ENCODE data around the gene DHCR24.
"Not testable (repeated sequence)": the region's sequence is repeated elsewhere in the genome, so short reads cannot be mapped to it uniquely, and the experiment has no call there.

DHCR24 gene

DNA sequence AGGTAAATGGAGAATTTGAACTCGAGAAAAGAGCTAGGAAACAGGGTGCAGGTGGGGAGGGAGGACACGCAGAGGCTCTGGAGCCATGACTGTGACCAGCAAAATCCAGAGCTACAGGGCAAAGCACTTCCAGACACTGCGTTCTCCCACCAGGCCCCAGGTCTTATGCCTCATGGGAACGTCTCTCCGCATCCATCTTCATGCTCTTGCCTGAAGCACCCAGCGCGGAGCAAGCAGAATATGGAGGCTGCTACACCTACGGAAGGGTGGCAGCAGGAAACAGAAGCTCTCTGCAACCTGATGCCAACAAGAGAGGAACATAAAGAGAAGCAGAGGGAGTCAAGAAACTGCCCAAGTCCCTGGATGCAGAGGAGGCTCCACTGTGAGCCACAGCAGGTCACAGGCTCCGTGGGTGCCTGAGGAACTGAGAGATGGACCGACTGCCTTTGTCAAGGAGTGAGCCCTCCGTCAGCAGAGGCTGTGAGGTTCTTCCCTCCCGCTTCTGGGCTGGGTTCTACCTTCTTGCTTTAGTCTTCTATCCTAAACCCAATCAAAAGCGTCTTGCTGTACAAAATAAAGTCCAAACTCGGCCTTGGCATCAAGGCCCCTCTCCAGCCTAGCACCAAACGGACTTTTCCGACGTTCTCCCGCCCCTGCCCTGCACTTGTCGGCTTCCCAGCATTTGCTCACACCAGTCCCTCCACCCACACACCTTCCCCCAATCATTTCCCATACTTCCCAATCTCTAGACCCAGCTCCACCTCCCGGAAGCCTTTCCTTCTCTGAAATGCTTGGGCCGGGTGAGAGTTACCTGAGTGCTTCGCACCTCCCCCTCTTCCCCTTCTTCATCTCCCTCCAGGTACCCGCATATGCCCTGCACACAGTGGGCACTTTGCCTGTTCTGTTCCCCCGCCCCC lies 930 bp downstream of the DHCR24 start:
- H3K27ac ChIP-seq (ENCODE audit: low read depth, low read length) = peak overlapping the region; percentile 87; the same call in 1 of the 2 replicates

DNA sequence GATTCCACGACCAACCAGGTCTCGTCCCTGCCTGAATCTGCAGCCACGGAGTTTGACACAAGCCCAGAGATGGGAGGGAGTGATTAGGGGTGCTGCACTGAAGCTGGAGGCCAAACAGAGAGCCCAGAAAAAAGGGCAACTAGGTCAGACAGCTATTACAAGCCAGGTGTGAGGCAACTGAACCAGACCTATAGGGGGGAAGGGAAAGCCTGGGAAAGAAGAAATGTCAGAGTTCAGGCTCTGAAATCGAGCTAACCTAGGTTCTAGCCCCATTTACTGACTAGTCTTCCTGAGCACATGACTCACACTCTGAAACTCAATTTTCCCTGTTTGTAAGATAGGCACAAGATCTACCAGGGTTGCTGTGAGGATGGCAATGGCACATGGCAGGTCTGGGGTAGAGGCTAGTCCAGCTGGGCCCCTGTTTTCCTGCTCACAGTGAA lies 1.7 kb downstream of the DHCR24 start:
- peaks cover 57% of the 10 kb centered on the region for H3K36me3 ChIP-seq (ENCODE audit: control insufficient read depth, insufficient read depth, low read length)
- no peak overlapping the region for H3K27ac ChIP-seq (ENCODE audit: low read depth, low read length)
- no peaks in the 10 kb centered on the region for H3K9me3 ChIP-seq (ENCODE audit: control insufficient read depth, insufficient read depth, low read depth, low read length)
- peak overlapping the region; percentile 99 for H3K9ac ChIP-seq (ENCODE audit: low read length)
- H3K27me3 ChIP-seq (ENCODE audit: control insufficient read depth, insufficient read depth, low read length) = no peaks in the 10 kb centered on the region
- H3K4me1 ChIP-seq (ENCODE audit: control insufficient read depth, insufficient read depth, low read length) = peaks cover 34% of the 10 kb centered on the region
- peak overlapping the region; percentile 97 for H3K4me3 ChIP-seq (ENCODE audit: low read depth, low read length)

More for the DNA sequence above, 930 bp downstream of the DHCR24 start:
- H3K36me3 ChIP-seq (ENCODE audit: control insufficient read depth, insufficient read depth, low read length) = peaks cover 50% of the 10 kb centered on the region
- no peaks in the 10 kb centered on the region for H3K9me3 ChIP-seq (ENCODE audit: control insufficient read depth, insufficient read depth, low read depth, low read length)
- H3K9ac ChIP-seq (ENCODE audit: low read length) = peak overlapping the region; percentile 99
- peaks cover 34% of the 10 kb centered on the region for H3K4me1 ChIP-seq (ENCODE audit: control insufficient read depth, insufficient read depth, low read length)
- peak overlapping the region; percentile 97 for H3K4me3 ChIP-seq (ENCODE audit: low read depth, low read length)
- H3K27me3 ChIP-seq (ENCODE audit: control insufficient read depth, insufficient read depth, low read length) = no peaks in the 10 kb centered on the region

DNA sequence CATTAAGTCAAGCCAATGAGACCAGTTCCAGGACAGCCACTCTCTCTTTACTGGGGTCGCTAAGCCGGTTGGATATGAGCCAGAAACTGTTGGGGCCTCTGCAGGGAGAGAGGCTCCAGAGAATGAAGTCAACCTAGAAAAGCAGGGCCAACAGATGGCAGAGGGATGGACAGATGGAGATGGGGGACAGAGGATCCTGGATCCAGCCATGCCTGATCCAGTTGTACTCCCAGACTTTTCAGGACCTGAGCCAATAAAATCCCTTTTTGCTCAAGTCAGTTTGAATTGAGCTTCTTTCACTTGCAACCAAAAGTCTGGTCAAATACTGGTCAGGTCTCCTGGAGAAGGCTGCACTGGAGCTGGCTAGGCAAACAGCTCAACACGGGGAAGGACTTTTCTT lies 2.2 kb downstream of the DHCR24 start:
- no peak overlapping the region for H3K27ac ChIP-seq (ENCODE audit: low read depth, low read length)
- H3K9me3 ChIP-seq (ENCODE audit: control insufficient read depth, insufficient read depth, low read depth, low read length) = no peaks in the 10 kb centered on the region
- no peaks in the 10 kb centered on the region for H3K27me3 ChIP-seq (ENCODE audit: control insufficient read depth, insufficient read depth, low read length)
- peaks cover 62% of the 10 kb centered on the region for H3K36me3 ChIP-seq (ENCODE audit: control insufficient read depth, insufficient read depth, low read length)
- H3K9ac ChIP-seq (ENCODE audit: low read length) = peak overlapping the region; percentile 99
- H3K4me1 ChIP-seq (ENCODE audit: control insufficient read depth, insufficient read depth, low read length) = peaks cover 34% of the 10 kb centered on the region
- peak overlapping the region; percentile 97; the same call in 1 of the 2 replicates for H3K4me3 ChIP-seq (ENCODE audit: low read depth, low read length)

DNA sequence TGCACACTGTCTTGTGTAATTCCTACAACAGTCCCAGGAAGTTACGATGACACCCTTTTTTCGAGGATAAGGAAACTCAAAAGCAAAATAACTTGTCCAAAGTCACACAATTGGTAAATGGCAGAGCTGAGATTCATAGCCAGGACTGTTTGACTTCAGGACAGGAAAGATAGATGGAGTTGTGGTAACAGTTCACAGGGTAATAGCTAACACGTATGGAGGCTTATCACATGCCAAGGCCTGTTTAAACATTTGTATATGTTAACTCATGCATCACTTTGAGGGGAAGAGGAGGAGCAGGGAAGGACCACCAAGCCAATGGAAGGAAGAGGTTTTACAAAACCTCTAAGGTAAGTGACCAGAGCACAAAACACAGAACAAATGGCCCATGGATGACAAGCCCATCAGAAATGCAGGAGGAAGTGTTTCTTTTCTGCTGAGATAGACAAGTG lies 2.8 kb downstream of the DHCR24 start:
- Histone ChIP-seq H3K27ac (ENCODE audit: low read depth, low read length) (no peak overlapping the region), H3K9me3 (ENCODE audit: control insufficient read depth, insufficient read depth, low read depth, low read length) (no peaks in the 10 kb centered on the region), H3K36me3 (ENCODE audit: control insufficient read depth, insufficient read depth, low read length) (peaks cover 68% of the 10 kb centered on the region), H3K4me1 (ENCODE audit: control insufficient read depth, insufficient read depth, low read length) (peaks cover 34% of the 10 kb centered on the region), H3K4me3 (ENCODE audit: low read depth, low read length) (peak overlapping the region; percentile 97; the same call in 1 of the 2 replicates), H3K27me3 (ENCODE audit: control insufficient read depth, insufficient read depth, low read length) (no peaks in the 10 kb centered on the region), H3K9ac (ENCODE audit: low read length) (no peak overlapping the region)

DNA sequence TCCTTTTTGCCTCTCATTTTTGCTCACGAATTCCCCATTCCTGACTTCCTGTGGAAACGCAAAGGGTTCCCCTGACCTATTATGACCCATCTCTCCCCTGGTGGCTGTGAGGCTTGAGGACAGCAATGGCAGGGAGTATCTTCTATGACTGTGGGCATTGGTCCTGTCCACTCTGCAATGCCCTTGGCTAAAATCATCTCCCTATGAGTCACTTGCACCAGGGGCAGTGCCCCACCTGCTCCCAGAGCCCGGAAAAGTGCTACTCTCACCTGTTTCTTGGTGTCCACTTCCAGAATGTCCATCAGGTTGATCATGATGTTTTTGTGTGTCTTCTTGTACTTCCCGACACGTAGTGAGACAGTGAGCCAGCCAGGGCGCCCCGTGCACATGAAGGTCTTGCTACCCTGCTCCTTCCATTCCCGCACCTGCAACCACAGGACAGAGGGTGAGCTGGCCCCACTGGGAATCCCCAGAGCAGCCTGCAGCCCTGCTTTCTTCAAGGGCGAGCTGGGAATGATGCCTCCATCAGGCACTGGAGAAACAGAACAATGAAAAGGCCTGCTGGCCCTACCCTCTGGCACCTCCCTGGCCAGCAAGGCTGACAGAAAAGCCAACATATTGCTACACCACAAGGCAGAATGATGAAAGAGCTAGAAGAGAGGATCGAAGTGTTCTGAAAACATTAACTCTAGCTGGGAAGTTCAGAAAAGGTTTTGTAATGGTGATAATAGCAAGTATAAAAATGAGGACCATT lies 3.5 kb downstream of the DHCR24 start:
- Histone ChIP-seq H3K9ac (ENCODE audit: low read length) (peak overlapping the region; percentile 23), H3K27ac (ENCODE audit: low read depth, low read length) (no peak overlapping the region), H3K4me1 (ENCODE audit: control insufficient read depth, insufficient read depth, low read length) (peaks cover 34% of the 10 kb centered on the region), H3K9me3 (ENCODE audit: control insufficient read depth, insufficient read depth, low read depth, low read length) (no peaks in the 10 kb centered on the region), H3K27me3 (ENCODE audit: control insufficient read depth, insufficient read depth, low read length) (no peaks in the 10 kb centered on the region), H3K4me3 (ENCODE audit: low read depth, low read length) (peak overlapping the region; percentile 97; the same call in 1 of the 2 replicates), H3K36me3 (ENCODE audit: control insufficient read depth, insufficient read depth, low read length) (peaks cover 73% of the 10 kb centered on the region)

DNA sequence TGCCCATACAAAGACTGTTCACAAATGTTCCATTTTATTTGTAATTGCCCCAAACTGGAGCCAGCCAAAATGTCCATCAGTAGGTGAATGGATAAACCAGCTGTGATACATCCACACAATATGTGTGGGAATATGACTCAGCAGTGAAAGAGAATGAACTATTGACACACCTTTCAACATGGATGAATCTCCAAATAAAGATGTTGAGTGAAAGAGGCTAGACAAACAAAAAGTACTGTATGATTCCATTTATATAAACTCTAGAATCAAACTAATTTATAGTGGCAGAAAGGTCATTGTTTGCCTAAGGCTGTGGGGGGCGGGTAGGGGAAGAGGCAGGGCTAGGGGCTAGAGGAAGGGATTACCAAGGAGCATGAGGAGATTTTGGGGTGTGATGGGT lies 4.5 kb downstream of the DHCR24 start:
- Histone ChIP-seq H3K27me3 (ENCODE audit: control insufficient read depth, insufficient read depth, low read length) (no peaks in the 10 kb centered on the region), H3K27ac (ENCODE audit: low read depth, low read length) (no peak overlapping the region), H3K36me3 (ENCODE audit: control insufficient read depth, insufficient read depth, low read length) (peaks cover 80% of the 10 kb centered on the region), H3K9ac (ENCODE audit: low read length) (no peak overlapping the region), H3K9me3 (ENCODE audit: control insufficient read depth, insufficient read depth, low read depth, low read length) (no peaks in the 10 kb centered on the region), H3K4me3 (ENCODE audit: low read depth, low read length) (no peak overlapping the region; the same call in 1 of the 2 replicates), H3K4me1 (ENCODE audit: control insufficient read depth, insufficient read depth, low read length) (peaks cover 24% of the 10 kb centered on the region)

- not testable (repeated sequence) for H3K27ac ChIP-seq (ENCODE audit: low read depth, low read length); H3K4me3 ChIP-seq (ENCODE audit: low read depth, low read length); H3K9me3 ChIP-seq (ENCODE audit: control insufficient read depth, insufficient read depth, low read depth, low read length); H3K9ac ChIP-seq (ENCODE audit: low read length); H3K27me3 ChIP-seq (ENCODE audit: control insufficient read depth, insufficient read depth, low read length)
- Histone ChIP-seq H3K4me1 (ENCODE audit: control insufficient read depth, insufficient read depth, low read length) (peaks cover 26% of the 10 kb centered on the region), H3K36me3 (ENCODE audit: control insufficient read depth, insufficient read depth, low read length) (peaks cover 89% of the 10 kb centered on the region)
Measured at GRCh38 chr1:54881604-54882003, 5.4 kb downstream of the DHCR24 start.

DNA sequence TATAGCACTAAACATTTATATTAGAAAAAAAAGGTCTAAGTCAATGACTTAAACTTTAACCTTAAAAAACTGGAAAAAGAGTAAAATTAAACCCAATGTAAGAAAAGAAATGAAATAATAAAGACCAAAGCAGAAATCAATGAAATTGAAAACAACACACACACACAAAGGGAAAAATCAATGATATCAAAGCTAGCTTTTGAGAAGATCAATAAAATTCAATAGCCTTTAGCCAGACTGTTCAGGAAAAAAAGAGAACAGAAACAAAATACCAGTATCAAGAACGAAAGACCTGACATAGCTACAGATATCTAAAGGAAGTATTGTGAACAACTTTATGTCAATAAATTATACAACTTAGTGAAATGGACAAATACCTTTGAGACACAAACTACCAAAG lies 7.1 kb downstream of the DHCR24 start:
- H3K27ac ChIP-seq (ENCODE audit: low read depth, low read length) = no peak overlapping the region
- peaks cover 93% of the 10 kb centered on the region for H3K36me3 ChIP-seq (ENCODE audit: control insufficient read depth, insufficient read depth, low read length)
- no peaks in the 10 kb centered on the region for H3K9me3 ChIP-seq (ENCODE audit: control insufficient read depth, insufficient read depth, low read depth, low read length)
- no peak overlapping the region for H3K4me3 ChIP-seq (ENCODE audit: low read depth, low read length)
- H3K9ac ChIP-seq (ENCODE audit: low read length) = no peak overlapping the region
- no peaks in the 10 kb centered on the region for H3K27me3 ChIP-seq (ENCODE audit: control insufficient read depth, insufficient read depth, low read length)
- H3K4me1 ChIP-seq (ENCODE audit: control insufficient read depth, insufficient read depth, low read length) = peaks cover 16% of the 10 kb centered on the region

DNA sequence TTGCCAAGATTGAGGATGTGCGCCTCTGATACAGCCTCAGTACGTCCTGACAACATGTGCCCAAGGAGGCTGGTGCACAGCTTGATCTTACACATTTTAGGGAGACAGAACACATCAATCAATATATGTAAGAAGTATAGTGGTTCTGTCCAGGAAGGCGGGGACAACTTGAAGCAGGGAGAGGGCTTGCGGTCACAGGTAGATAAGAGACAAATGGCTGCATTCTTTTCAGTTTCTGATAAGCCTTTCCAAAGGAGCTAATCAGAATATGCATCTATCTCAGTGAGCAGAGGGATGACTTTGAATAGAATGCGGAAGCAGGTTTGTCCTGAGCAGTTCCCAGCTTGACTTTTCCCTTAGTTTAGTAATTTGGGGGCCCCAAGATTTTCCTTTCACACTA lies 10.2 kb downstream of the DHCR24 start:
- Histone ChIP-seq H3K4me1 (ENCODE audit: control insufficient read depth, insufficient read depth, low read length) (peaks cover 4% of the 10 kb centered on the region), H3K36me3 (ENCODE audit: control insufficient read depth, insufficient read depth, low read length) (peaks cover 93% of the 10 kb centered on the region), H3K27me3 (ENCODE audit: control insufficient read depth, insufficient read depth, low read length) (no peaks in the 10 kb centered on the region), H3K27ac (ENCODE audit: low read depth, low read length) (no peak overlapping the region), H3K4me3 (ENCODE audit: low read depth, low read length) (no peak overlapping the region), H3K9me3 (ENCODE audit: control insufficient read depth, insufficient read depth, low read depth, low read length) (no peaks in the 10 kb centered on the region), H3K9ac (ENCODE audit: low read length) (no peak overlapping the region)

- Histone ChIP-seq H3K9ac (ENCODE audit: low read length) (no peak overlapping the region), H3K27me3 (ENCODE audit: control insufficient read depth, insufficient read depth, low read length) (no peaks in the 10 kb centered on the region), H3K4me3 (ENCODE audit: low read depth, low read length) (no peak overlapping the region), H3K36me3 (ENCODE audit: control insufficient read depth, insufficient read depth, low read length) (peaks cover 94% of the 10 kb centered on the region), H3K27ac (ENCODE audit: low read depth, low read length) (no peak overlapping the region), H3K4me1 (ENCODE audit: control insufficient read depth, insufficient read depth, low read length) (peaks cover 4% of the 10 kb centered on the region), H3K9me3 (ENCODE audit: control insufficient read depth, insufficient read depth, low read depth, low read length) (no peaks in the 10 kb centered on the region)
Measured at GRCh38 chr1:54875000-54875399, 12.0 kb downstream of the DHCR24 start.

Measured in HUES6 (cell line).